ENCODE measurements around the gene USP21.

GRCh38 chr1:161196111-161196510 lies 36.8 kb downstream of the USP21 start:
- TF ChIP-seq, protein P1, sequence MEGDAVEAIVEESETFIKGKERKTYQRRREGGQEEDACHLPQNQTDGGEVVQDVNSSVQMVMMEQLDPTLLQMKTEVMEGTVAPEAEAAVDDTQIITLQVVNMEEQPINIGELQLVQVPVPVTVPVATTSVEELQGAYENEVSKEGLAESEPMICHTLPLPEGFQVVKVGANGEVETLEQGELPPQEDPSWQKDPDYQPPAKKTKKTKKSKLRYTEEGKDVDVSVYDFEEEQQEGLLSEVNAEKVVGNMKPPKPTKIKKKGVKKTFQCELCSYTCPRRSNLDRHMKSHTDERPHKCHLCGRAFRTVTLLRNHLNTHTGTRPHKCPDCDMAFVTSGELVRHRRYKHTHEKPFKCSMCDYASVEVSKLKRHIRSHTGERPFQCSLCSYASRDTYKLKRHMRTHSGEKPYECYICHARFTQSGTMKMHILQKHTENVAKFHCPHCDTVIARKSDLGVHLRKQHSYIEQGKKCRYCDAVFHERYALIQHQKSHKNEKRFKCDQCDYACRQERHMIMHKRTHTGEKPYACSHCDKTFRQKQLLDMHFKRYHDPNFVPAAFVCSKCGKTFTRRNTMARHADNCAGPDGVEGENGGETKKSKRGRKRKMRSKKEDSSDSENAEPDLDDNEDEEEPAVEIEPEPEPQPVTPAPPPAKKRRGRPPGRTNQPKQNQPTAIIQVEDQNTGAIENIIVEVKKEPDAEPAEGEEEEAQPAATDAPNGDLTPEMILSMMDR (IDR thresholded peaks at IDR 0.05), result no peak
- TF ChIP-seq POLR2A (IDR thresholded peaks at IDR 0.05), result no peak
